Measurements from ENCODE around the gene SPINT4. TPM values are rescaled to one million over a fixed set of nuclear protein-coding genes. Genes with fewer than 3 reads are reported as not detected.
"Not testable (repeated sequence)": the region's sequence is repeated elsewhere in the genome, so short reads cannot be mapped to it uniquely, and the experiment has no call there.

SPINT4 gene
- not detected in 2 replicates for total RNA-seq

GRCh38 chr20:45722047-45722446 is at the start of gene SPINT4:
TSS of gene SPINT4 (plus strand) at chr20:45722347. CDS start at chr20:45722368, 21 bp downstream.
- DNase-seq (ENCODE audit: extremely low read depth, low read depth, low spot score), result no peak

GRCh38 chr20:45672765-45673164 is 49.4 kb upstream of the SPINT4 start:
- no peak for DNase-seq (ENCODE audit: extremely low read depth, low read depth, low spot score)

GRCh38 chr20:45679650-45680049 is 42.5 kb upstream of the SPINT4 start:
- DNase-seq (ENCODE audit: extremely low read depth, low read depth, low spot score), result no peak

GRCh38 chr20:45685896-45686295 is 36.3 kb upstream of the SPINT4 start:
- no peak for DNase-seq (ENCODE audit: extremely low read depth, low read depth, low spot score)

GRCh38 chr20:45693346-45693745 is 28.8 kb upstream of the SPINT4 start:
- not testable (repeated sequence) for DNase-seq (ENCODE audit: extremely low read depth, low read depth, low spot score)

- DNase-seq (ENCODE audit: extremely low read depth, low read depth, low spot score), result no peak
Measured at GRCh38 chr20:45695496-45695895, 26.7 kb upstream of the SPINT4 start.

- no peak for DNase-seq (ENCODE audit: extremely low read depth, low read depth, low spot score)
Measured at GRCh38 chr20:45701104-45701503, 21.0 kb upstream of the SPINT4 start.

- DNase-seq (ENCODE audit: extremely low read depth, low read depth, low spot score), result no peak
Measured at GRCh38 chr20:45701873-45702272, 20.3 kb upstream of the SPINT4 start, which contains the start of gene WFDC13. TSS of gene WFDC13 (plus strand) at chr20:45702038. CDS start at chr20:45702124, 86 bp downstream.

- no peak for DNase-seq (ENCODE audit: extremely low read depth, low read depth, low spot score)
Measured at GRCh38 chr20:45704969-45705637, 17.0 kb upstream of the SPINT4 start, which contains the start of gene WFDC10B. TSS of gene WFDC10B (minus strand) at chr20:45705019. CDS start at chr20:45685992, 19,027 bp downstream.

- not testable (repeated sequence) for DNase-seq (ENCODE audit: extremely low read depth, low read depth, low spot score)
Measured at GRCh38 chr20:45716141-45716688, 5.9 kb upstream of the SPINT4 start.

GRCh38 chr20:45725134-45725533 is 3.0 kb downstream of the SPINT4 start:
- DNase-seq (ENCODE audit: extremely low read depth, low read depth, low spot score), result no peak

- DNase-seq (ENCODE audit: extremely low read depth, low read depth, low spot score), result no peak
Measured at GRCh38 chr20:45727044-45727443, 4.9 kb downstream of the SPINT4 start.

- no peak for DNase-seq (ENCODE audit: extremely low read depth, low read depth, low spot score)
Measured at GRCh38 chr20:45732199-45732598, 10.1 kb downstream of the SPINT4 start.

- no peak for DNase-seq (ENCODE audit: extremely low read depth, low read depth, low spot score)
Measured at GRCh38 chr20:45735552-45735951, 13.4 kb downstream of the SPINT4 start.

GRCh38 chr20:45735988-45736387 is 13.8 kb downstream of the SPINT4 start:
- no peak for DNase-seq (ENCODE audit: extremely low read depth, low read depth, low spot score)

GRCh38 chr20:45742596-45742995 is 20.4 kb downstream of the SPINT4 start:
- DNase-seq (ENCODE audit: extremely low read depth, low read depth, low spot score), result no peak

GRCh38 chr20:45745015-45745414 is 22.9 kb downstream of the SPINT4 start:
- DNase-seq (ENCODE audit: extremely low read depth, low read depth, low spot score), result no peak

- DNase-seq (ENCODE audit: extremely low read depth, low read depth, low spot score), result no peak
Measured at GRCh38 chr20:45751721-45752120, 29.6 kb downstream of the SPINT4 start.

GRCh38 chr20:45752746-45753145 is 30.6 kb downstream of the SPINT4 start:
- no peak for DNase-seq (ENCODE audit: extremely low read depth, low read depth, low spot score)

GRCh38 chr20:45758096-45758495 is 35.9 kb downstream of the SPINT4 start:
- DNase-seq (ENCODE audit: extremely low read depth, low read depth, low spot score), result no peak

- DNase-seq (ENCODE audit: extremely low read depth, low read depth, low spot score), result not testable (repeated sequence)
Measured at GRCh38 chr20:45759921-45760320, 37.8 kb downstream of the SPINT4 start.

- DNase-seq (ENCODE audit: extremely low read depth, low read depth, low spot score), result not testable (repeated sequence)
Measured at GRCh38 chr20:45761966-45762365, 39.8 kb downstream of the SPINT4 start.

Measured in glomerular endothelial cell (primary cell).